HG03342 (cell line): ENCODE results near the gene B3GALT4.
"Not testable (repeated sequence)": the region's sequence is repeated elsewhere in the genome, so short reads cannot be mapped to it uniquely, and the experiment has no call there.

ENCODE experiments used
- ATAC-seq: cut with Tn5 transposase; IDR thresholded peaks from one replicate; pipeline ENCODE4 v1.9.1; 2021; ENCODE audit warnings: mild to moderate bottlenecking, moderate library complexity; ENCODE audit not compliant: unreplicated experiment

Gene B3GALT4

GRCh38 chr6:33271468-33272274, 5.3 kb upstream of the B3GALT4 start, which contains the start of the genes RPS18 and VPS52:
Gene RPS18 (plus strand): TSS chr6:33272075. CDS start chr6:33272120, 45 bp downstream.
Gene VPS52 (minus strand): TSS chr6:33271876. CDS start chr6:33271675, 201 bp downstream.
- ATAC-seq = peak; percentile 76

DNA sequence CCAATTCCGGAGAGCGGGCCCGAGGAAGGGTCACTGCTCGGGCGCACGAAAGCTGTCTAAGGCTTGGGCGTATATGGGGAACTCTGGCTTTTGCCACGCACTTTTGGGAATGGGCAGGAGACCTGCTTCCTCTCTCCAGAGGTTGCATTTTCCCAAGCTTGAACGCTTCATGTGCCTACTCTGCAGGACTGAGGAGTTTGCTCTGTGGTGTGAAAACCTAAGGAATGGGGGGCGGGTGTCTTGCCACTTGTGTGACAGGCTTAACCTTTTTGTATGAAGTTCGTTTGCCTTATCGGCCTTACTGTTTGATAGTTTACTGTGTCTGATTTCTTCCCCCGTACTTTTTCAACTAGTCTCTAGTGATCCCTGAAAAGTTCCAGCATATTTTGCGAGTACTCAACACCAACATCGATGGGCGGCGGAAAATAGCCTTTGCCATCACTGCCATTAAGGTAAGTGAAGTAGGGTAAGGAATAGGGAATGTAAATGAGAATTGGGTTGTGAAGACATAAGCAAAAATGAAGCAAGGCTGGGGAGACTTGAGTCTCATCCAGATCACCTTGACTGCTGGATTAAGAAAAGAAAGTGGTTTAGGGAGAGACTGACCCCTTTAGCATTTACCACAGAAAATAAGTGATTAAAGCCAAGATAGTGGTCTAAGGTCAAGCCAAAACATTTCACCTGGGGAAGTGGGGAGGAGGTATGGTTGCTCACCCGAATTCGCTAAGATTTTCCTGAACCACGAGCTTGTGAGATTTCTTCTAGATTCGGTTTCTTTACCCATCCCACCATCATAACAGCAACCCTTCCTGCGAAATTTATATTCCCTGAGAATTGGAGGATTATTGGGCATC, 4.4 kb upstream of the B3GALT4 start:
- ATAC-seq = peak; percentile 19

GRCh38 chr6:33273129-33273923, 3.6 kb upstream of the B3GALT4 start:
- ATAC-seq = no peak

- no peak for ATAC-seq
These were observed 2.7 kb upstream of the B3GALT4 start for GRCh38 chr6:33273924-33274902.

- ATAC-seq = not testable (repeated sequence)
These were observed 935 bp upstream of the B3GALT4 start for GRCh38 chr6:33275795-33276580.

- peak; percentile 1 for ATAC-seq
These were observed 401 bp upstream of the B3GALT4 start for GRCh38 chr6:33276581-33276863.

DNA sequence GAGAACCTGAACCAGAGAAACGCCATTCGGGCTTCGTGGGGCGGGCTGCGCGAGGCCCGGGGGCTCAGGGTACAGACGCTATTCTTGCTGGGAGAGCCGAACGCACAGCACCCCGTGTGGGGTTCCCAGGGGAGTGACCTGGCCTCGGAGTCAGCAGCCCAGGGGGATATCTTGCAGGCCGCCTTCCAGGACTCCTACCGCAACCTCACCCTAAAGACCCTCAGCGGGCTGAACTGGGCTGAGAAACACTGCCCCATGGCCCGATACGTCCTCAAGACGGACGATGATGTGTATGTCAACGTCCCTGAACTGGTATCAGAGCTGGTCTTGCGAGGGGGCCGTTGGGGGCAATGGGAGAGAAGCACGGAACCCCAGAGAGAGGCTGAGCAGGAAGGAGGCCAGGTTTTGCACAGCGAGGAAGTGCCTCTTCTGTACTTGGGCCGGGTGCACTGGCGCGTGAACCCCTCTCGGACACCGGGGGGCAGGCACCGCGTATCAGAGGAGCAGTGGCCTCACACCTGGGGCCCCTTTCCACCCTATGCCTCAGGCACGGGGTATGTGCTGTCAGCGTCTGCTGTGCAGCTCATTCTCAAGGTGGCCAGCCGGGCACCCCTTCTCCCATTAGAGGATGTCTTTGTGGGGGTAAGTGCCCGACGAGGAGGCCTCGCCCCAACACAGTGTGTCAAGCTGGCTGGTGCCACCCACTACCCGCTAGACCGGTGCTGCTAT, 904 bp downstream of the B3GALT4 start:
- ATAC-seq = peak; percentile 1

- ATAC-seq = no peak
These were observed 1.4 kb downstream of the B3GALT4 start for GRCh38 chr6:33278392-33278741.

- no peak for ATAC-seq
These were observed 1.9 kb downstream of the B3GALT4 start for GRCh38 chr6:33278810-33279209.

DNA sequence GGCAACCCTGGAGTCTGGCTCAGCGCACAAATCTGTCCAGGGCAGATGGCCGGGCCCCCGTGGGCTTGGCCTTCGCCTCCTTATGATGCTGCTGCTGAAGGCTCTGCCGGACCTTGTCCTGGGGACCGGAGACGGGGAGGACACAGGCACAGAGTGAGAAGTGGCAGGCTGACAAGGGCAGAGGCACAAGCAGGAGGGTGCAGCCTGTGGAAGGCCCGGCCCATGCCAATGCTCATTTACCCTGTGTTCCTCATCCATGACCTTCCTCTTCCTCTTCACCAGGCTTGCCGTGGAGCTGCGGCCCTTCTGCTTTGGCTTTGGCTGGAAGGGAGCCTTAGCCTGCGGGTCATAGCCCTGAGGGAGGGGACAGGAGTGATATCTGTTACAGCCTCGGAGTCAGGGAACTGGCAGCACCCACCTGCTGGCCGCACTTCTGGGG, 2.4 kb downstream of the B3GALT4 start:
- no peak for ATAC-seq

DNA sequence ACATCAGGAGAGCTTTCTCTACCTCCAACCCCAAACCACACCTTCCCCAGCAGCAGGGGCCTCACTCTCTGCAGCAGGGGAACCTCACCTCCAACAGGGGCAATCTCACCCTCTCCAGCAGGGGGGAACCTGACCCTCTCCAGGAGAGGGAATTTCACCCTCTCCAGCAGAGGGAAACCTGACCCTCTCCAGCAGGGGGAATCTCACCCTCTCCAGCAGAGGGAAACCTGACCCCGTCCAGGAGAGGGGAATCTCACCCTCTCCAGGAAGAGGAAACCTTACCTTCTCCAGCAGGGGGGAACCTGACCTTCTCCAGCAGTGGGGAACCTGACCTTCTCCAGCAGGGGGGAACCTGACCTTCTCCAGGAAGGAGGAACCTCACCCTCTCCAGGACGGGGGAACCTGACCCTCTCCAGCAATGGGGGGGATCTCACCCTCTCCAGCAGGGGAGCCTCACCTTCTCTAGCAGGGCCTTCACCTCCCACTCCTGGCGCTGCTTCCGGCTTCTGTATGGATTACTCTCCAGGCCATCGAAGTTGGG, 3.1 kb downstream of the B3GALT4 start:
- no peak for ATAC-seq

GRCh38 chr6:33280539-33280938, 3.6 kb downstream of the B3GALT4 start:
- no peak for ATAC-seq

DNA sequence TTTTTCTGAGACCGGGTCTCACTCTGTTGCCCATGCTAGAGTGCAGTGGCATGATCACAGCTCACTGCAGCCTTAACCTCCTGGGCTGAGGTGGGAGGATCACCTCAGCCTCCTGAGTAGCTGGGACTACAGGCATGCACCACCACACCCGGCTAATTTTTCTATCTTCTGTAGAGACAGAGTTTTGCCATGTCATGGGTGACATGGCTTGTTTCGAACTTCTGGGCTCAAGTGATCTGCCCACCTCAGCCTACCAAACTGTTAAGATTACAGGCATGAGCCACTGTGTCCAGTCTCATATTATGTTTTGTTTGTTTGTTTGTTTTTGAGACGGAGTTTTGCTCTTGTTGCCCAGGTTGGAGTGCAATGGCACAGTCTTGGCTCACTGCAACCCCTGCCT, 8.3 kb downstream of the B3GALT4 start:
- not testable (repeated sequence) for ATAC-seq

GRCh38 chr6:33286946-33287914, 10.3 kb downstream of the B3GALT4 start:
- ATAC-seq = no peak

DNA sequence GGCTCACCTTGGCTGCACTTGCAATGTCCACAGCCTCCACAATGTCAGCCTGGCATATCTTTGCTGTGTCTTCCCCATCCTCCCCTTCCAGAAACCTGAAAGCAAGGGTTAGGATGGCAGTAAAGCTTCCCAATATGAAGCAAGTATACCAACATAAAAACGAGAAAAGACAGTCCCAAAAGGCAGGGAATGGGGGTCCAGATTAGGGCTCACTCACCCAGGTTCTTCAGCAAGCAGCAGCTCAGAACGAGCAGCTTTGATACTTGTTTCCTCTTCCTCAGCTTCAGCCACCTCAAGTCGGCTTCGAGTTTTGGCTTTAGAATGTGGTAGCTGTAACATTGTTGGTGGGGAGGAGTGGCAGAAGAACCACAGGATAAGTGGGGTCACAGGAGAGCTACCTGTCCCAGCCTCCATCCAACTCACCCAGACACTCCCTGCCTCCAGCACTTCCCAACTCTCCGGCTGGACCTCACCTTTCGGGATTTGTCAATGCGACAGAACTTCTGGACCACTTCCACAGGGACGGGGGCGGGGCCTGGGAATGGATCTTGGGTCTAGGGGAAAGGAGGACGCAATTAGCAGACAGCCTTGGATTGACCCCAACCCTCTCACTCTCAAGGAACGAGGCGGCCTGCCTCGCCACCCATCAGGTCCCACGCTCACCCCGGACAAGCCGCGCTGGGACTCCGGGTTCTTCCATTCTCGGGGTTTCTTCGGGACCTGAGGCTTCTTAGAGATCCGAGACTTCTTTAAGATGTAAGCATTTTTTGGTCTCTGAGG, 11.4 kb downstream of the B3GALT4 start:
- ATAC-seq = no peak
